ENCODE results near the gene RANBP1.

RANBP1 gene

GRCh38 chr22:20083157-20083890, 32.6 kb upstream of the RANBP1 start:
- H3K36me3 ChIP-seq (ENCODE audit: control insufficient read depth, low read depth, low read length), result peaks cover 33% of the 10 kb centered on the region
- H3K27ac ChIP-seq (ENCODE audit: low read length), result no peak overlapping the region
- H3K9me3 ChIP-seq (ENCODE audit: control insufficient read depth, low read depth, low read length), result no peaks in the 10 kb centered on the region
- H3K9ac ChIP-seq (ENCODE audit: low read length), result no peak overlapping the region
- H3K4me3 ChIP-seq (ENCODE audit: low read length), result no peak overlapping the region
- H3K27me3 ChIP-seq (ENCODE audit: control insufficient read depth, insufficient read depth, low read length), result no peaks in the 10 kb centered on the region
- H3K4me1 ChIP-seq (ENCODE audit: control insufficient read depth, low read depth, low read length), result peaks cover 6% of the 10 kb centered on the region

GRCh38 chr22:20083891-20084546, 31.9 kb upstream of the RANBP1 start:
- Histone ChIP-seq H3K9me3 (ENCODE audit: control insufficient read depth, low read depth, low read length) (no peaks in the 10 kb centered on the region), H3K27ac (ENCODE audit: low read length) (no peak overlapping the region), H3K4me3 (ENCODE audit: low read length) (no peak overlapping the region), H3K27me3 (ENCODE audit: control insufficient read depth, insufficient read depth, low read length) (no peaks in the 10 kb centered on the region), H3K36me3 (ENCODE audit: control insufficient read depth, low read depth, low read length) (peaks cover 40% of the 10 kb centered on the region), H3K4me1 (ENCODE audit: control insufficient read depth, low read depth, low read length) (peaks cover 6% of the 10 kb centered on the region), H3K9ac (ENCODE audit: low read length) (no peak overlapping the region)

GRCh38 chr22:20084547-20085413, 31.1 kb upstream of the RANBP1 start:
- Histone ChIP-seq H3K36me3 (ENCODE audit: control insufficient read depth, low read depth, low read length) (peaks cover 47% of the 10 kb centered on the region), H3K27ac (ENCODE audit: low read length) (no peak overlapping the region), H3K27me3 (ENCODE audit: control insufficient read depth, insufficient read depth, low read length) (no peaks in the 10 kb centered on the region), H3K4me1 (ENCODE audit: control insufficient read depth, low read depth, low read length) (peaks cover 6% of the 10 kb centered on the region), H3K9ac (ENCODE audit: low read length) (no peak overlapping the region), H3K4me3 (ENCODE audit: low read length) (no peak overlapping the region), H3K9me3 (ENCODE audit: control insufficient read depth, low read depth, low read length) (no peaks in the 10 kb centered on the region)

GRCh38 chr22:20085651-20086050, 30.3 kb upstream of the RANBP1 start:
- Histone ChIP-seq H3K36me3 (ENCODE audit: control insufficient read depth, low read depth, low read length) (peaks cover 56% of the 10 kb centered on the region), H3K9ac (ENCODE audit: low read length) (no peak overlapping the region), H3K9me3 (ENCODE audit: control insufficient read depth, low read depth, low read length) (no peaks in the 10 kb centered on the region), H3K4me3 (ENCODE audit: low read length) (no peak overlapping the region), H3K27me3 (ENCODE audit: control insufficient read depth, insufficient read depth, low read length) (no peaks in the 10 kb centered on the region), H3K27ac (ENCODE audit: low read length) (no peak overlapping the region), H3K4me1 (ENCODE audit: control insufficient read depth, low read depth, low read length) (peaks cover 6% of the 10 kb centered on the region)

GRCh38 chr22:20086101-20086599, 29.8 kb upstream of the RANBP1 start:
- H3K27me3 ChIP-seq (ENCODE audit: control insufficient read depth, insufficient read depth, low read length), result no peaks in the 10 kb centered on the region
- H3K27ac ChIP-seq (ENCODE audit: low read length), result no peak overlapping the region
- no peak overlapping the region for H3K9ac ChIP-seq (ENCODE audit: low read length)
- peaks cover 6% of the 10 kb centered on the region for H3K4me1 ChIP-seq (ENCODE audit: control insufficient read depth, low read depth, low read length)
- no peaks in the 10 kb centered on the region for H3K9me3 ChIP-seq (ENCODE audit: control insufficient read depth, low read depth, low read length)
- peaks cover 61% of the 10 kb centered on the region for H3K36me3 ChIP-seq (ENCODE audit: control insufficient read depth, low read depth, low read length)
- H3K4me3 ChIP-seq (ENCODE audit: low read length), result no peak overlapping the region

- Histone ChIP-seq H3K9me3 (ENCODE audit: control insufficient read depth, low read depth, low read length) (no peaks in the 10 kb centered on the region), H3K27me3 (ENCODE audit: control insufficient read depth, insufficient read depth, low read length) (no peaks in the 10 kb centered on the region), H3K27ac (ENCODE audit: low read length) (no peak overlapping the region), H3K36me3 (ENCODE audit: control insufficient read depth, low read depth, low read length) (peaks cover 64% of the 10 kb centered on the region), H3K9ac (ENCODE audit: low read length) (no peak overlapping the region), H3K4me1 (ENCODE audit: control insufficient read depth, low read depth, low read length) (peaks cover under 1% of the 10 kb centered on the region), H3K4me3 (ENCODE audit: low read length) (no peak overlapping the region)
These were observed 29.1 kb upstream of the RANBP1 start for GRCh38 chr22:20086763-20087162.

- H3K4me1 ChIP-seq (ENCODE audit: control insufficient read depth, low read depth, low read length), result no peaks in the 10 kb centered on the region
- no peaks in the 10 kb centered on the region for H3K9me3 ChIP-seq (ENCODE audit: control insufficient read depth, low read depth, low read length)
- no peaks in the 10 kb centered on the region for H3K27me3 ChIP-seq (ENCODE audit: control insufficient read depth, insufficient read depth, low read length)
- H3K36me3 ChIP-seq (ENCODE audit: control insufficient read depth, low read depth, low read length), result peaks cover 73% of the 10 kb centered on the region
- H3K4me3 ChIP-seq (ENCODE audit: low read length), result no peak overlapping the region
- H3K9ac ChIP-seq (ENCODE audit: low read length), result no peak overlapping the region
- no peak overlapping the region for H3K27ac ChIP-seq (ENCODE audit: low read length)
These were observed 28.3 kb upstream of the RANBP1 start for GRCh38 chr22:20087319-20088262.

- H3K36me3 ChIP-seq (ENCODE audit: control insufficient read depth, low read depth, low read length), result peaks cover 79% of the 10 kb centered on the region
These were observed 27.6 kb upstream of the RANBP1 start for GRCh38 chr22:20088263-20088648.

GRCh38 chr22:20089226-20089976, 26.5 kb upstream of the RANBP1 start:
- Histone ChIP-seq H3K27ac (ENCODE audit: low read length) (no peak overlapping the region), H3K9me3 (ENCODE audit: control insufficient read depth, low read depth, low read length) (no peaks in the 10 kb centered on the region), H3K9ac (ENCODE audit: low read length) (no peak overlapping the region), H3K4me3 (ENCODE audit: low read length) (no peak overlapping the region), H3K27me3 (ENCODE audit: control insufficient read depth, insufficient read depth, low read length) (no peaks in the 10 kb centered on the region), H3K4me1 (ENCODE audit: control insufficient read depth, low read depth, low read length) (no peaks in the 10 kb centered on the region), H3K36me3 (ENCODE audit: control insufficient read depth, low read depth, low read length) (peaks cover 90% of the 10 kb centered on the region)

More at GRCh38 chr22:20088263-20088648, 27.6 kb upstream of the RANBP1 start:
- H3K27ac ChIP-seq (ENCODE audit: low read length), result no peak overlapping the region
- no peak overlapping the region for H3K4me3 ChIP-seq (ENCODE audit: low read length)
- no peaks in the 10 kb centered on the region for H3K4me1 ChIP-seq (ENCODE audit: control insufficient read depth, low read depth, low read length)
- no peaks in the 10 kb centered on the region for H3K27me3 ChIP-seq (ENCODE audit: control insufficient read depth, insufficient read depth, low read length)
- H3K9me3 ChIP-seq (ENCODE audit: control insufficient read depth, low read depth, low read length), result no peaks in the 10 kb centered on the region
- H3K9ac ChIP-seq (ENCODE audit: low read length), result no peak overlapping the region

GRCh38 chr22:20089977-20090729, 25.8 kb upstream of the RANBP1 start:
- Histone ChIP-seq H3K4me3 (ENCODE audit: low read length) (no peak overlapping the region), H3K9me3 (ENCODE audit: control insufficient read depth, low read depth, low read length) (no peaks in the 10 kb centered on the region), H3K36me3 (ENCODE audit: control insufficient read depth, low read depth, low read length) (peaks cover 98% of the 10 kb centered on the region), H3K27ac (ENCODE audit: low read length) (no peak overlapping the region), H3K27me3 (ENCODE audit: control insufficient read depth, insufficient read depth, low read length) (no peaks in the 10 kb centered on the region), H3K9ac (ENCODE audit: low read length) (no peak overlapping the region), H3K4me1 (ENCODE audit: control insufficient read depth, low read depth, low read length) (no peaks in the 10 kb centered on the region)

Measured in iPS-18a (cell line).